Mesendoderm (in vitro differentiated cells): ENCODE data around the gene MPI.

Experiments
- DNase-seq: peaks from one replicate; pipeline ENCODE4 v3.0.0; 2013
- H2AK5ac ChIP-seq: 2 replicates; pipeline ENCODE4 v1.6.1; 2013; ENCODE audit warnings: low read length, inconsistent platforms
- H2BK120ac ChIP-seq: 2 replicates; pipeline ENCODE4 v1.6.1; 2013; ENCODE audit warnings: low read depth, mild to moderate bottlenecking, low read length, moderate library complexity, mixed read lengths
- H2BK15ac ChIP-seq: replicated peaks from 2 replicates; pipeline ENCODE4 v1.6.1; 2013; ENCODE audit warnings: low read depth, mild to moderate bottlenecking, moderate library complexity
- H2BK5ac ChIP-seq: 2 replicates; pipeline ENCODE4 v1.6.1; 2013; ENCODE audit warnings: low read length, inconsistent platforms
- H3K18ac ChIP-seq: 2 replicates; pipeline ENCODE4 v1.6.1; 2013; ENCODE audit warnings: mild to moderate bottlenecking, low read length, mixed read lengths
- H3K23ac ChIP-seq: one replicate; pipeline ENCODE4 v1.6.1; 2013; ENCODE audit warnings: low read length
- H3K27ac ChIP-seq: 2 replicates; pipeline ENCODE4 v1.5.1; 2013; ENCODE audit warnings: low read depth, mild to moderate bottlenecking, inconsistent platforms, low read length, moderate library complexity
- H3K27me3 ChIP-seq: 2 replicates; pipeline ENCODE4 v1.6.1; 2013; ENCODE audit warnings: low read length, control low read depth, mild to moderate bottlenecking, inconsistent platforms; ENCODE audit not compliant: insufficient read depth, poor library complexity
- H3K36me3 ChIP-seq: 2 replicates; pipeline ENCODE4 v1.6.1; 2013; ENCODE audit warnings: low read length, inconsistent platforms; ENCODE audit not compliant: control insufficient read depth, insufficient read depth
- H3K4ac ChIP-seq: one replicate; pipeline ENCODE4 v1.6.1; 2013; ENCODE audit warnings: low read depth, mild to moderate bottlenecking, low read length, moderate library complexity
- H3K4me1 ChIP-seq: 2 replicates; pipeline ENCODE4 v1.6.1; 2013; ENCODE audit warnings: low read depth, low read length, inconsistent platforms; ENCODE audit not compliant: control insufficient read depth
- H3K4me2 ChIP-seq: 2 replicates; pipeline ENCODE4 v1.6.1; 2013; ENCODE audit warnings: low read length
- H3K4me3 ChIP-seq: 2 replicates; pipeline ENCODE4 v1.5.1; 2013; ENCODE audit warnings: mild to moderate bottlenecking, low read length
- H3K56ac ChIP-seq: one replicate; pipeline ENCODE4 v1.6.1; 2013; ENCODE audit warnings: low read length
- H3K79me1 ChIP-seq: 2 replicates; pipeline ENCODE4 v1.6.1; 2013; ENCODE audit warnings: low read length, inconsistent platforms
- H3K79me2 ChIP-seq: 2 replicates; pipeline ENCODE4 v1.6.1; 2013; ENCODE audit warnings: mild to moderate bottlenecking, low read length; ENCODE audit not compliant: control insufficient read depth, insufficient read depth
- H3K9ac ChIP-seq: 2 replicates; pipeline ENCODE4 v1.6.1; 2013; ENCODE audit warnings: low read length, inconsistent platforms
- H4K5ac ChIP-seq: one replicate; pipeline ENCODE4 v1.6.1; 2013; ENCODE audit warnings: low read length
- H4K8ac ChIP-seq: one replicate; pipeline ENCODE4 v1.6.1; 2013; ENCODE audit warnings: low read depth, mild to moderate bottlenecking, control low read depth, low read length, moderate library complexity
- WGBS: extraction: QIAGEN DNeasy Blood & Tissue Kit; methylation state at CpG from one replicate; pipeline ENCODE4 v1.1.7; 2013; ENCODE audit warnings: low lambda C conversion rate, missing lambda C conversion rate; ENCODE audit not compliant: insufficient coverage; ENCODE audit errors: extremely low coverage; 5-methylcytosine and 5-hydroxymethylcytosine counted together
- small RNA-seq: library from polyadenylated mRNA; stranded (forward); fragments of <200 nt; extraction: miRNeasy Mini kit (QIAGEN cat#:217004); gene quantifications from one replicate; pipeline ENCODE3, GENCODE V24; 2013; ENCODE audit not compliant: insufficient read depth

Gene MPI

DNA sequence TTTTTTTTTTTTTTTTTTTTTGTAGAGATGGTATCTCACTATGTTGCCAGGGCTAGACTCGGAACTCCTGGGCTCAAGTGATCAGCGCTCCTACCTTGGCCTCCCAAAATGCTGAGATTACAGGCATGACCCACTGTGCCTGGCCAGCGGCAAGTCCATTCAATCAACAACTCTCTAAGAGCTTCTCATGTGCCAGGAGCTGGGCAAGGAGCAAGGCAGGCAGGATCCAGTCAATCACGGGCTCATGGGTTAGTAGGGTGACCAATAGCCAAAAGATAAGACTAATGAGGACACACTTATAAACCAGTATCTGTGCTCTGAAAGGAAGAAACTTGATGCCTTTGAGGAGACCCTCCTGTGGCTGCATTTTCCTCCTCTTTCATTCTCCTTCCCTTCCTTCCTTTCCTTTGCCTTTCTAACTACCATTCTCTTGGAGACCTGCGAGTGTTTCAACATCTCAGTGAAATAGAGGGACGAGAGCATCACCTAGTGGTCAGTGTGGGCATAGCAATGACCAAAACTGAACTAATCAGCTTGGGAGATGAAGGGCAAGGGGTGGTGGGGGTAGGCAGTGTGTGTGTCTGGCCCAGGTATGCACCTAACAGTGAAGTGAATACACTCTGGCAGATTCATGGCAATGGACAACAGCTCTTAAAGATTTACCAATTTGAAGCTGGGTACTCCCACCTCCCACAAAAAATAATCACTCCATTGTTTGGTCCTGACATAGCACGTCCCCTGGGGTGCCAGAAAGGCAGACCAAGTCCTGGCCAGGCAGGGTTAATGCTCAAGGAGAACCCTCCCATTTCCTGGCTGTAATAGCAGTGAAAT lies 60.5 kb downstream of the MPI start:
- WGBS: no CpG with 5 or more reads among the region's 7 CpGs
- H3K27me3 ChIP-seq: peaks cover under 1% of the 10 kb centered on the region
- no peak overlapping the region for H3K56ac ChIP-seq
- no peak overlapping the region for H3K27ac ChIP-seq
- peak; percentile 92 for DNase-seq
- no peak overlapping the region for H3K4ac ChIP-seq
- H4K5ac ChIP-seq: no peak overlapping the region
- no peak overlapping the region for H4K8ac ChIP-seq
- H3K79me1 ChIP-seq: no peaks in the 10 kb centered on the region
- H3K36me3 ChIP-seq: no peaks in the 10 kb centered on the region
- H3K4me2 ChIP-seq: no peak overlapping the region
- H3K9ac ChIP-seq: no peak overlapping the region
- no peak overlapping the region for H2BK15ac ChIP-seq
- H3K79me2 ChIP-seq: no peaks in the 10 kb centered on the region
- no peak overlapping the region for H2AK5ac ChIP-seq
- peaks cover 5% of the 10 kb centered on the region for H3K4me1 ChIP-seq
- no peak overlapping the region for H2BK120ac ChIP-seq
- no peak overlapping the region for H3K4me3 ChIP-seq
- H3K23ac ChIP-seq: no peak overlapping the region
- no peak overlapping the region for H2BK5ac ChIP-seq
- no peak overlapping the region for H3K18ac ChIP-seq

DNA sequence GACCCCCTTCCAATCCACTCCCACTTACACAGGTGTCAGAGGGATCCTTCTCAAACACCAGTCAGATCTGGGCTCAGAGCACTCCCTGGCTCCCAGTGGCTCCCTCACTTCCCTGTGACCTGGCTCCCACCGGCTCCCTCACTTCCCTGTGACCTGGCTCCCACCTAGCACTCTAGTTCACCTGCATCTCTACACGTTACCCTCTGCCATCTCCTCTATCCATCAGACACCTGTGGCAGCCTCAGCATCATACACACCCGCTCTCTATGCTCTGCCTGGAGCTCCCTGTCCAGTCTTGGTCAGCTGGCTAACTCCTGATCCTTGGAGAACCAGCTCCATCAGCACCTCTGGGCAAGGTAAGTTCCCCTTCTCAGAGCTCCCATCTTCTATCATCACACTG lies 61.2 kb downstream of the MPI start:
- WGBS: no CpG with 5 or more reads among the region's 3 CpGs
- Histone ChIP-seq H3K23ac (no peak overlapping the region), H3K4me1 (peaks cover 10% of the 10 kb centered on the region), H4K5ac (no peak overlapping the region), H3K18ac (no peak overlapping the region), H3K4ac (no peak overlapping the region), H2BK120ac (no peak overlapping the region), H3K56ac (no peak overlapping the region), H2BK5ac (no peak overlapping the region), H3K4me2 (no peak overlapping the region), H3K27me3 (peaks cover 7% of the 10 kb centered on the region), H3K79me1 (no peaks in the 10 kb centered on the region), H3K36me3 (no peaks in the 10 kb centered on the region), H3K79me2 (no peaks in the 10 kb centered on the region), H2BK15ac (no peak overlapping the region), H3K9ac (no peak overlapping the region), H2AK5ac (no peak overlapping the region), H4K8ac (no peak overlapping the region), H3K27ac (no peak overlapping the region), H3K4me3 (no peak overlapping the region)
- no peak for DNase-seq

Small RNA genes within 50 kb of the gene (small RNA-seq; reads per million reads assigned to genes)
- gene MIR6882: 3.6 reads per million, percentile 56 among the genes with 10 or more reads in this experiment
